HG03159 (cell line): Measurements from ENCODE around the gene PPP6R3.
"Not testable (repeated sequence)": the region's sequence is repeated elsewhere in the genome, so short reads cannot be mapped to it uniquely, and the experiment has no call there.

Experiments
- ATAC-seq: cut with Tn5 transposase; IDR thresholded peaks from one replicate; pipeline ENCODE4 v1.9.1; 2021; ENCODE audit warnings: mild to moderate bottlenecking, moderate library complexity; ENCODE audit not compliant: unreplicated experiment

Gene PPP6R3

GRCh38 chr11:68454767-68455166 is 5.8 kb upstream of the PPP6R3 start:
- no peak for ATAC-seq

- no peak for ATAC-seq
These were observed 5.1 kb upstream of the PPP6R3 start for GRCh38 chr11:68455485-68455884.

- no peak for ATAC-seq
These were observed 3.2 kb upstream of the PPP6R3 start for GRCh38 chr11:68457216-68457897.

- ATAC-seq, result no peak
These were observed 2.7 kb upstream of the PPP6R3 start for GRCh38 chr11:68457898-68458249.

- not testable (repeated sequence) for ATAC-seq
These were observed 2.2 kb upstream of the PPP6R3 start for GRCh38 chr11:68458340-68458739.

DNA sequence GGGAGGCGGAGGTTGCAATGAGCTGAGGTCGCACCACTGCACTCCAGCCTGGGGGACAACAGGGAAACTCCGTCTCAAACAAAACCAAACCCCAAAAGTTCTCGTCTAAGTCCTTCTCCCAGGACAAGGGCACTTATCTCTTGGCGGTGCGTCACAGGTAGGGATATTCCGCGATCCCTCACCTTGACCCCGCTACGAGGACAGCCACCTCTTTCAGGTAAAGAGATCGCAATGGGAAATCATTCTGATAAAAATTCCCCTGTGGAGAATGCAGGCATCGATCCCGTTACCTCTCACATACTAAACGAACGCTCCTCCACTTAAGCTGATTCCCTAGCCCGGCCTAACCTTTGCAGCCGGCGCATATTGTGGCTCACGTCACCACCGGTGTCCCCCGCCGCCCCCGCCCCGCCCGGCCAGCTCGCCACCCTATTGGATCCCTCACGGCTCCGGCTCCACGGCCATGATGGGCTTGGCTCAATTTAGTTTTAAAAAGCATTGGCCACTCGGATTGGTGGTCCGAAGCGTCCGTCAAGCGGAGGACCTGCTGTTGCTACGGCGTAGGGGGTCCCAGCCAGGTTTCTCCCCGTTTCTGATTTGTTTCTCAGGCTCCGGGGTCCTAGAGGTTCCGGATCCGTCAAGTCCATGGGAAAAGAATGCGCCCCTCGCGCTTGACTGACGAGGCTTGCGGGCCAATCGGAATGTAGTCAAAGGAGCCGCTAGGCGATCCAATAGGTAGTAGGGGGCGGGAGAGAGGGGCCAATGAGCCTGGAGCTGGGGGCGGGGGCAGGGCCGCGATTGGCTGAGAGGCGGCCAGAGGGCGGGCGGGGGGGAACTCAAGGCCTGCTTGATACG is 439 bp upstream of the PPP6R3 start:
- ATAC-seq, result peak; percentile 76

DNA sequence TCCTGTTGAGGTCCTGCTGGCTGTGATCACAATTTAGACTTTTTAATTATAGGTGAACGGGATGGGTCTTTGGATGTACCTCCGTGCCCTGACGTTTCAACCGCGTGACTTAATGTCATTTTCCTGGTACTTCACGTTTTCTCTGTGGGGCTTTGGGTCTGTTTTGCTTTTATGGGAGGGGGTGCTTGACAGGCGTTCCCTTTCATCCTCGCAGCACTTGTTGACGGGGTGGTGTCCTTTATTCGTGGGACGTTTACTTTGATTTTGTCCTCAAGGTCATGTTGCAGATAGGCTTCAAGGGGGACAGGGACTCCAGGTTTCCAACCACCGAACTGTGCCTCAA is 994 bp downstream of the PPP6R3 start:
- no peak for ATAC-seq

GRCh38 chr11:68463714-68464113 is 3.2 kb downstream of the PPP6R3 start:
- no peak for ATAC-seq

GRCh38 chr11:68467201-68467834 is 6.8 kb downstream of the PPP6R3 start:
- no peak for ATAC-seq

DNA sequence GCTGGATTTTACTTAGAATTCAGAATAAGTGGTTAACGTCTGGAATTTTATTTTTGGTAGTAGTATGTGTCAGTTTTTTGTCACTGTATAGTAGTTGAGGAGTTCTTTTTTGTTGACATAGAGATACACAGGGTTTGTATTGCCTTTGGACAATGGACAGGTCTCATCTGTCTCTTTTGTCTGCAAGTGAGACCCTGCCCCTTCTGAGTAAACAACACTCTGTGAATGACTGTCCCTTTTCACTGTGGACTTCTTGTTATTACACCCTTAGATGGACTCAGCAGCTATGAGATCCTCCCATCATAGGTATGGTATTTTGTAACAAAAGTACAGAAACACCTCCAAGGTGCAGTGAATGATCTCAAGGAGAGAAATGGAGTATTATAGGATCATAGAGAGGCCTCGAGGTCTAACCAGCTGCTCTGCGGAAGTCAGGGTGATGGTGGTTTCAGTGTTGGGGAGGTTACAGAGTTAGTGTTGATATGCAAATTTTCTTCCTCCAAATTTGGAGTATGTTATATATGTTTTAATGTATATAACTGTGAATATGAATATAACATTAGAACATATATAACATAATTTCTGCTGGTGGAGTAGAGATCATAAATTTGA is 7.8 kb downstream of the PPP6R3 start:
- no peak for ATAC-seq

DNA sequence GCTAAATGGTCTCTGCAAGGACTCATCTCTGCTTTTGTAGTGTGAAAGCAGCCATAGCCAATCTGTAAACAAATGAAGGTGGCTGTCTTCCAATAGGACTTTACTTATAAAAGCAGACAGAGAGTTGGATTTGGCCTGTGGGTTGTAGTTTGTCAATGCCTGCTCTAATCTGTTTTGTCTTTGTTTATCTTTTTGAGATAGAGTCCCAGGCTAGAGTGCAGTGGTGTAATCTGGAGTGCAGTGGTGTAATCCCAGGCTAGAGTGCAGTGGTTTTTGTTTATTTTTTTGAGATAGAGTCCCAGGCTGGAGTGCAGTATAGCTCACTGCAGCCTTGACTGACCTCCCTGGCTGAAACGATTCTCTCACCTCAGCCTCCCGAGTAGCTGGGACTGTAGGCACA is 8.6 kb downstream of the PPP6R3 start:
- no peak for ATAC-seq

GRCh38 chr11:68469642-68470041 is 9.1 kb downstream of the PPP6R3 start:
- no peak for ATAC-seq

GRCh38 chr11:68470304-68470811 is 9.8 kb downstream of the PPP6R3 start:
- ATAC-seq, result no peak

GRCh38 chr11:68471360-68472340 is 11.1 kb downstream of the PPP6R3 start:
- ATAC-seq, result no peak

DNA sequence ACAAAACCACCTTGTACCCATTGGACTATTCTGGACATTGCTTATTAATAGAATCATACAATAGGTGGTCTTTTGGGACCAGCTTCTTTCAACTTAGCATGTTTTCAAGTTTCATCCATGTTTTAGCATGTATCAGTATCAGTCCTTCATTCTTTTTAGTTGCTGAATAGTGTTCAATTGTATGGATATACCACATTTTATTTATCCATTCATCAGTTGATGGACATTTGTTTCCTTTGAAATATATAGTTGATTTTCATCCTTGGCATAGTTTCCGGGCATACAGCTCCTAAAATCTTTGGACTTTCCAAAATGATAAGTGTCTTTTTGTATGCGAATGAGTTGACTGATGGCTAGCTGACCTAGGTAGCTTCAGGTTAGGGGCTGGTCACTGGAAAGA is 12.2 kb downstream of the PPP6R3 start:
- ATAC-seq, result no peak

- no peak for ATAC-seq
These were observed 13.1 kb downstream of the PPP6R3 start for GRCh38 chr11:68473693-68474092.

- not testable (repeated sequence) for ATAC-seq
These were observed 15.1 kb downstream of the PPP6R3 start for GRCh38 chr11:68475626-68476025.

GRCh38 chr11:68479390-68479789 is 18.8 kb downstream of the PPP6R3 start:
- no peak for ATAC-seq

DNA sequence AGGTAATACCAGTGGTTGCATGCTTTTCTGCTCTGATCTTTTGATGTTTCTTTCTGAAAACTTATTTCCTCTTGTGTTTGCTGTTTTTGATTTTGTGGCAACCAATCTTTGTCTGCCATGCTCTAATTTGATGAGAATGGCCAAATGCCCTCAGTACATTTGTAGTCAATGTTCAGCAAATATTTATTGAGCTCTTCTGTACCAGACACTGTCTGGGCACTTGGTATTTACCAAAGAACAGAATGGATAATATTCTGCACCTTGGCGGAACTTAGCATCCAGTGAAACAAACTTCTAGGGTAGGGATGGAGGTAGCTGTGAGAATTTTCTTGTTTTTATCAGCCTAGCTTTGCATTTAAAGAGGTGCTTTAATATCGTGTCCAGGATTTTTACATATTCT is 19.6 kb downstream of the PPP6R3 start:
- no peak for ATAC-seq

DNA sequence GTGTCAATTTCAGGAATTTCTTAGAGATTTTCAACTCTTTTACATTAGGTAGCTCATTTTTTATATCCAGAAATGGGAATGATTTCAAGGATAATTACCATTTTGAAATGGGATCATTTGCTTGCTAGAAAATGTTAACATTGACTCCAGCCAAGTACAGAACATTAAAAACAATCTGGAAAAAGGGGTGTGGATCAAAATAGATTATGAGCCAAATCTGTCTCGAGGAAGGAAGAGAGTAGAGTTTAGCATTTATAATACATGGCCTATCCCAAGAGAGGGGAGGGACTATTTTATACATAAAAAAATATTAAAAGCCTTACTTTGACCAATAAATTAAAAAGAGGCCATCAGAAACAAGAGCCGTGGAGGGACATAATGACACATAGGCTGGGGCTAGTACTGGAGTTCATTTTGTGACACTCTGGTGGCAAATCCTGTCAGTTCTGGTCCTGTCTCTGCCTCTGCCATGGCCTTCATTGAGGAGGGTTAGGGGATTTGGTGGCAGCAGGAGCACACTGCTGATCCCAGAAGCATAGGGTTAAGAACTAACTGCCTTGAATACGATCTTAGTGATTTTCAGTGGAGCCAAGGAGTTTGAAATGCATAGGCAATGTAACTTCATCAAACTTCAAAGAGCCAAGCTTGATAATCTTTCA is 20.4 kb downstream of the PPP6R3 start:
- no peak for ATAC-seq
